Activated B cell treated with CpG ODN at 0.5 μM for 24 hours (primary cell): ENCODE data around the gene KANSL3. TPM values are rescaled to one million over a fixed set of nuclear protein-coding genes. Genes with fewer than 3 reads are reported as not detected.
"Not testable (repeated sequence)": the region's sequence is repeated elsewhere in the genome, so short reads cannot be mapped to it uniquely, and the experiment has no call there.

Experiments
- ATAC-seq: fragments of 200-7000 bp; cut with Tn5 transposase; one replicate; pipeline ENCODE4 v1.10.0; 2021; ENCODE audit warnings: low read depth, mild to moderate bottlenecking, moderate library complexity
- CTCF ChIA-PET: fragments of 350-600 bp; sonication (Branson Sonifier 250); formaldehyde crosslinking; loops from one replicate; lab custom pipeline; 2021; ENCODE audit warnings: antibody characterized with exemption; lab: Charles Lee
- POLR2A ChIA-PET: fragments of 350-600 bp; sonication (Branson Sonifier 250); formaldehyde crosslinking; loops from one replicate; lab custom pipeline; 2021; ENCODE audit warnings: antibody characterized with exemption; lab: Charles Lee
- DNase-seq: peaks from one replicate; pipeline ENCODE4 v3.0.0; 2022
- H3K27ac Mint-ChIP-seq: one replicate; pipeline ENCODE4 v1.8.0; 2020; ENCODE audit warnings: mixed read lengths
- H3K27me3 Mint-ChIP-seq: one replicate; pipeline ENCODE4 v1.8.0; 2021; ENCODE audit warnings: mixed read lengths
- H3K36me3 Mint-ChIP-seq: one replicate; pipeline ENCODE4 v1.8.0; 2021; ENCODE audit warnings: low read depth, mixed read lengths
- H3K4me1 Mint-ChIP-seq: one replicate; pipeline ENCODE4 v1.8.0; 2021; ENCODE audit warnings: mixed read lengths
- H3K4me3 Mint-ChIP-seq: one replicate; pipeline ENCODE4 v1.8.0; 2020; ENCODE audit warnings: mild to moderate bottlenecking, mixed read lengths
- H3K9me3 Mint-ChIP-seq: one replicate; pipeline ENCODE4 v1.8.0; 2020; ENCODE audit warnings: mixed read lengths
- intact Hi-C: fragments of 100-400 bp; cut with micrococcal nuclease; formaldehyde crosslinking; loops from one replicate; pipeline ENCODE4 v1.15.1; 2024
- total RNA-seq: library from RNA; stranded (reverse); gene quantifications from 2 replicates; pipeline ENCODE4 v1.2.3, GENCODE V29; 2022
- TF ChIP-seq, protein P1 (sequence below): fragments of 200-600 bp; IDR thresholded peaks from one replicate; pipeline ENCODE4 v1.8.0; 2022; ENCODE audit warnings: antibody characterized with exemption, mild to moderate bottlenecking

KANSL3 gene
- total RNA-seq, 1 donor from 2014 or later, result 31.4 TPM

DNA sequence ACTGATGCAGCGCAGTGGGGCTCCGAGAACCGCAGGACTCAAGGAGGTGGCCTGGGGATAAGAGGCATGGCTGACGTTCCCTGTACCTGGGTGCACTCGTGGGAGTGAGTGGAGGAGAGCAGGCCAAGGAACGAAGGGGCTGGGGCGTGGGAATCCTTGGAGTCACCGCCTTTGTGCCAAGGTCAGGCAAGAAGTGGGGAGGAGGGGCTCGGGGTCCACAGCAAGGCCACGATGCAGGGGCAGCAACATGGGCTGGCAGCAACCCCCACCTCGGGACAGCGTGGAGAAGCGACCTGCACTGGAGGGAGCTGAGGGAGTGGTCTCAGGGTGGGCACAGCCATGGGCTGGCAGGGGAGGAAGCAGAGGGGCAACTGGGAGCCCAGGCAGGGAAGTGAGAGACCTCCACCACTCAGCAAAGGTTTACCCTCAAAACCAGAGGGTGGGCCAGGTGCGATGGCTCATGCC lies 82.9 kb downstream of the KANSL3 start:
- POLR2A ChIA-PET, result interaction anchor here (1.0 kb wide), 1 partner anchor 25 kb away, joined by 4 read pairs; no protein-coding TSS in a partner anchor
- Mint-ChIP-seq H3K4me1 (peaks cover 17% of the 10 kb centered on the region), H3K27me3 (no peaks in the 10 kb centered on the region), H3K27ac (no peak overlapping the region), H3K9me3 (no peaks in the 10 kb centered on the region), H3K4me3 (no peak overlapping the region), H3K36me3 (peaks cover 17% of the 10 kb centered on the region)
- TF ChIP-seq, protein P1, sequence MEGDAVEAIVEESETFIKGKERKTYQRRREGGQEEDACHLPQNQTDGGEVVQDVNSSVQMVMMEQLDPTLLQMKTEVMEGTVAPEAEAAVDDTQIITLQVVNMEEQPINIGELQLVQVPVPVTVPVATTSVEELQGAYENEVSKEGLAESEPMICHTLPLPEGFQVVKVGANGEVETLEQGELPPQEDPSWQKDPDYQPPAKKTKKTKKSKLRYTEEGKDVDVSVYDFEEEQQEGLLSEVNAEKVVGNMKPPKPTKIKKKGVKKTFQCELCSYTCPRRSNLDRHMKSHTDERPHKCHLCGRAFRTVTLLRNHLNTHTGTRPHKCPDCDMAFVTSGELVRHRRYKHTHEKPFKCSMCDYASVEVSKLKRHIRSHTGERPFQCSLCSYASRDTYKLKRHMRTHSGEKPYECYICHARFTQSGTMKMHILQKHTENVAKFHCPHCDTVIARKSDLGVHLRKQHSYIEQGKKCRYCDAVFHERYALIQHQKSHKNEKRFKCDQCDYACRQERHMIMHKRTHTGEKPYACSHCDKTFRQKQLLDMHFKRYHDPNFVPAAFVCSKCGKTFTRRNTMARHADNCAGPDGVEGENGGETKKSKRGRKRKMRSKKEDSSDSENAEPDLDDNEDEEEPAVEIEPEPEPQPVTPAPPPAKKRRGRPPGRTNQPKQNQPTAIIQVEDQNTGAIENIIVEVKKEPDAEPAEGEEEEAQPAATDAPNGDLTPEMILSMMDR, result no peak
- no peak for ATAC-seq
- CTCF ChIA-PET, result interaction anchor here (1.0 to 3.7 kb wide), 7 partner anchors 14 to 563 kb away, joined by 3 to 42 read pairs (median 9); partner anchors contain the start of gene ARID5A
- DNase-seq, result no peak
- intact Hi-C loops, result no loop called here

DNA sequence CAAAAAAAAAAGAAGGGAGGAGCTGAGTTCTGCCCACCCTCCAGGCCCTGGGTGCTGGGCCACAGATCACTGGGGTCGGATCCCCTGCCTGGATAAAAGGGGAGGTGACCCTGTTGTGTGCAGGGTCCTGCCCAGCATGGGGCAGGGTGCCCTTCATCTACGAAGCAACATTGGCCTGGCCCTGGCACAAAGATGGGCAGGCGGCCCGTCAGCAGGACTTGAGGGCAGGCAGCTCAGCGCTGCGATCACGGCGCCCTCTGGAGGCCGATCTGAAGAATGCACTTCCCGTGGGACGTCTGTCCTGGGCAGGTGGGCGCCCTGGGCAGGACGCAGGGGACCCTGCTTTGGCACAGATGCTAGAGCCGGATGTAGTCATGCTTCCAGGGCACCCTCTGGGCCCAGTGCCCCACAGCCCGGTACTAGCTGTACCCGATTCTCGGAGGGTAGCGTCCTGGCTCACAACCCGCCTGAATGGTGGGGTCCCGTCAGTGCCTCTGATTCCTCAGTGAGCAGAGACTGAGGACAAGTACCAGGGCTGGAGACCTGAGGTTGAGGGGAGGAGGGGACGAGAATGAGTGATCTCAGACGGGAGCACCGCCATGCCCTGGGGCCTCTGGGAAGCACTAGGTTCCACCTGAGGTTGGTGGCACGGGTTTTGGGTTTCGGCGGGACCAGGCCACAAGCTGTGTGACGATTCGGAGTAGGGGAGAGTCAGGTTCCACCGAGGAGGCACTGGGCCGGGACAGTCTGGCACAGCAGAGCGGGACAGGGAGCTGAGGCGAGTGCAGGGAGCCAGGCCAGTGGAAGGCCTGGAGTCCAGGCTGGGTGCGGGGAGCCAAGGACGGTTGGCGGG lies 83.6 kb downstream of the KANSL3 start:
- peak; percentile 85 for ATAC-seq
- intact Hi-C loops, result loop anchor here (1.0 kb wide), 5 partner anchors 16 to 147 kb away; no protein-coding TSS in a partner anchor
- H3K27ac Mint-ChIP-seq, result no peak overlapping the region
- ChIA-PET CTCF (interaction anchor here (0.8 to 3.7 kb wide), 18 partner anchors 10 to 562 kb away, joined by 3 to 42 read pairs (median 4); partner anchors contain the start of genes ARID5A and SNRNP200), POLR2A (interaction anchor here (0.7 to 2.9 kb wide), 13 partner anchors 10 to 346 kb away, joined by 3 to 42 read pairs (median 4); partner anchors contain the start of genes ARID5A, ITPRIPL1 and STARD7)
- H3K27me3 Mint-ChIP-seq, result no peaks in the 10 kb centered on the region
- no peaks in the 10 kb centered on the region for H3K9me3 Mint-ChIP-seq
- H3K4me3 Mint-ChIP-seq, result no peak overlapping the region
- peaks cover 21% of the 10 kb centered on the region for H3K36me3 Mint-ChIP-seq
- TF ChIP-seq, protein P1, result peak; percentile 74
- peaks cover 17% of the 10 kb centered on the region for H3K4me1 Mint-ChIP-seq
- DNase-seq, result peak; percentile 67

DNA sequence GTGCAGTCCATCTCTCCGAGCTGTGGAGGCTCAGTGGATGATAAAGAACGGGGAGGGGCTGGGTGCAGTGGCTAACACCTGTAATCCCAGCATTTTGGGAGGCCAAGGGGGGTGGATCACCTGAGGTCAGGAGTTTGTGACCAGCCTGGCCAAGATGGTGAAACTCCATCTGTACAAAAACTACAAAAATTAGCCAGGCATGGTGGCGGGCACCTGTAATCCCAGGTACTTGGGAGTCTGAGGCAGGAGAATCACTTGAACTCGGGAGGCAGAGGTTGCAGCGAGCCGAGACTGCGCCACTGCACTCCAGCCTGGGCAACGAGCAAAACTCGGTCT lies 84.2 kb downstream of the KANSL3 start:
- not testable (repeated sequence) for H3K27me3 Mint-ChIP-seq, H3K9me3 Mint-ChIP-seq, H3K4me3 Mint-ChIP-seq, ATAC-seq, DNase-seq
- H3K4me1 Mint-ChIP-seq, result peaks cover 17% of the 10 kb centered on the region
- ChIA-PET POLR2A (interaction anchor here (0.5 to 2.9 kb wide), 14 partner anchors 10 to 346 kb away, joined by 3 to 42 read pairs (median 4); partner anchors contain the start of genes ARID5A, ITPRIPL1 and STARD7), CTCF (interaction anchor here (0.8 to 3.7 kb wide), 18 partner anchors 9 to 561 kb away, joined by 3 to 42 read pairs (median 4); partner anchors contain the start of genes ARID5A and SNRNP200)
- peak overlapping the region; percentile 4 for H3K27ac Mint-ChIP-seq
- peaks cover 22% of the 10 kb centered on the region for H3K36me3 Mint-ChIP-seq
- intact Hi-C loops, result loop anchor here (1.0 kb wide), 5 partner anchors 16 to 147 kb away; no protein-coding TSS in a partner anchor

DNA sequence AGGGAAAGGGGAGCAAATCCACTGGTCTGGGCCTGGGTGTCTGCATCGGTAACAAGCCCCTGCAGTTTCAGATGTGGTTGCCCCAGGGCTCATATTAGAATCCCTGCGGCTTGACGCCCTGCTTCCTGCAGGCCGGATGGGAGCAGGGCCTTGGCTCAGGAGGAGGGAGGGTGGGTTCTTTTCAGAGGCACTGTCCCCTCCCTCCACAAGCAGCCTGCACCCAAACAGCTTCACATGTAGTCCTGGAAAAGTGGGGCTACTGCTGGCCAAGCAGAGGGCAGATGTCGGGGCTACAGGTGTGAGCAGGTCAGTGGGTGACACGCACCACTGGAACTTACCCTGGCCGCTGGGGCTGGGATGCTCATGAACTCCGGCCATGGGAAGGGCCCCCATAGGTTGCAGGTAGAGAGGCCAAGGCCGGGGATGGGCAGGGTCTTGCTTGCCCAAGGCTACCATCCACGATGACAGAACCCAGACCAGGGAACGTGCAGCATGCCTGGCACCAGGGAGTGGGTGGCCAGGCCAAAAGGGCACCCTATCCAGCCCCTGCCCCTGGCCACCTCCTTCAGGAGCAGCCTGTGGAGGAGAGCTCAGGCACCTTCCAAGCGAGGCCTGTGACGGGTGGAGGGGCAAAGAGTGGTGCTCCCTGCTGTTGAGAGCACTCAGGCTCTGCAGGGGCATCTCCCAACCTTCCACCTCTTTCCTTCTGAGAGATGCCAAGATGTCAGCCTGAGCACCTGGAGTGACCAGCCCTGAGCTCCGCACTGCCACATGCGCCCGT lies 84.7 kb downstream of the KANSL3 start:
- no peaks in the 10 kb centered on the region for H3K27me3 Mint-ChIP-seq
- TF ChIP-seq, protein P1, result no peak

More for the DNA sequence above, 84.7 kb downstream of the KANSL3 start:
- H3K4me3 Mint-ChIP-seq, result no peak overlapping the region
- POLR2A ChIA-PET, result interaction anchor here (0.5 to 2.9 kb wide), 10 partner anchors 9 to 345 kb away, joined by 3 to 42 read pairs (median 4); partner anchors contain the start of genes ARID5A, ITPRIPL1 and STARD7
- H3K27ac Mint-ChIP-seq, result peak overlapping the region; percentile 4
- H3K36me3 Mint-ChIP-seq, result peaks cover 27% of the 10 kb centered on the region
- ATAC-seq, result no peak
- intact Hi-C loops, result no loop called here
- CTCF ChIA-PET, result interaction anchor here (0.8 to 3.7 kb wide), 15 partner anchors 9 to 378 kb away, joined by 3 to 42 read pairs (median 5); partner anchors contain the start of gene ARID5A
- peaks cover 17% of the 10 kb centered on the region for H3K4me1 Mint-ChIP-seq
- no peak for DNase-seq
- no peaks in the 10 kb centered on the region for H3K9me3 Mint-ChIP-seq
